SU-DHL-6 (cell line): ENCODE results near the gene RGS17.

Experiments used
- H2AFZ ChIP-seq: fragments of 200-600 bp; sonication (generic); 2 replicates; pipeline ENCODE4 v1.6.1; 2014; ENCODE audit warnings: low read depth, mild to moderate bottlenecking, moderate library complexity, mixed read lengths, antibody characterized with exemption, low read length; ENCODE audit not compliant: severe bottlenecking
- H3F3A ChIP-seq: fragments of 200-600 bp; shearing (Covaris generic); 2 replicates; pipeline ENCODE4 v1.6.0; 2016; ENCODE audit warnings: antibody characterized with exemption, mild to moderate bottlenecking; ENCODE audit not compliant: insufficient read depth
- H3K27ac ChIP-seq: fragments of 200-600 bp; sonication (generic); 2 replicates; pipeline ENCODE4 v1.5.1; 2016; ENCODE audit warnings: low read depth, mild to moderate bottlenecking, low read length, moderate library complexity, mixed read lengths
- H3K27me3 ChIP-seq: fragments of 200-600 bp; sonication (generic), shearing (Covaris generic); 2 replicates; pipeline ENCODE4 v1.6.0; 2014; ENCODE audit warnings: mild to moderate bottlenecking, low read length
- H3K36me3 ChIP-seq: fragments of 200-600 bp; sonication (generic); 2 replicates; pipeline ENCODE4 v1.6.1; 2014; ENCODE audit warnings: mild to moderate bottlenecking, low read length, mixed read lengths
- H3K4me2 ChIP-seq: fragments of 300-600, 200-600 bp; shearing (Covaris generic), sonication (generic); 2 replicates; pipeline ENCODE4 v1.6.0; 2014; ENCODE audit warnings: low read length, low read depth, mild to moderate bottlenecking; ENCODE audit not compliant: poor library complexity, severe bottlenecking
- H3K4me3 ChIP-seq: fragments of 200-600 bp; sonication (generic); 2 replicates; pipeline ENCODE4 v1.5.1; 2014; ENCODE audit warnings: antibody characterized with exemption, low read length, mild to moderate bottlenecking, mixed read lengths; ENCODE audit not compliant: insufficient read depth, poor library complexity, severe bottlenecking
- H3K79me2 ChIP-seq: fragments of 200-600 bp; sonication (generic); 2 replicates; pipeline ENCODE4 v1.6.1; 2014; ENCODE audit warnings: mild to moderate bottlenecking, low read length, moderate library complexity; ENCODE audit not compliant: insufficient read depth
- H3K9ac ChIP-seq: fragments of 200-600 bp; sonication (generic); 2 replicates; pipeline ENCODE4 v1.7.0; 2014; ENCODE audit warnings: mild to moderate bottlenecking, low read length
- H3K9me2 ChIP-seq: fragments of 200-600 bp; sonication (generic); replicated peaks from 2 replicates; pipeline ENCODE4 v1.6.1; 2014; ENCODE audit warnings: low read length; ENCODE audit not compliant: insufficient read depth
- H3K9me3 ChIP-seq: fragments of 200-600 bp; sonication (generic); 2 replicates; pipeline ENCODE4 v1.6.1; 2014; ENCODE audit warnings: low read length, mixed read lengths; ENCODE audit not compliant: insufficient read depth
- H4K20me1 ChIP-seq: fragments of 200-600 bp; sonication (generic); 2 replicates; pipeline ENCODE4 v1.6.1; 2014; ENCODE audit warnings: low read depth, mild to moderate bottlenecking, antibody characterized with exemption, low read length, moderate library complexity, mixed read lengths
- EZH2phosphoT487 ChIP-seq: fragments of 200-600 bp; sonication (generic), shearing (Covaris generic); conservative IDR thresholded peaks from 2 replicates; pipeline ENCODE4 v1.6.1; 2018; ENCODE audit warnings: mild to moderate bottlenecking, antibody characterized with exemption, low read length, moderate library complexity, mixed read lengths
- TF ChIP-seq, protein P1 (sequence below): fragments of 200-600 bp; sonication (generic); IDR thresholded peaks from one replicate; pipeline ENCODE4 v1.5.1; 2017; ENCODE audit warnings: antibody characterized with exemption, mild to moderate bottlenecking, low read length, moderate library complexity; ENCODE audit not compliant: insufficient read depth, poor library complexity, severe bottlenecking

The RGS17 gene

DNA sequence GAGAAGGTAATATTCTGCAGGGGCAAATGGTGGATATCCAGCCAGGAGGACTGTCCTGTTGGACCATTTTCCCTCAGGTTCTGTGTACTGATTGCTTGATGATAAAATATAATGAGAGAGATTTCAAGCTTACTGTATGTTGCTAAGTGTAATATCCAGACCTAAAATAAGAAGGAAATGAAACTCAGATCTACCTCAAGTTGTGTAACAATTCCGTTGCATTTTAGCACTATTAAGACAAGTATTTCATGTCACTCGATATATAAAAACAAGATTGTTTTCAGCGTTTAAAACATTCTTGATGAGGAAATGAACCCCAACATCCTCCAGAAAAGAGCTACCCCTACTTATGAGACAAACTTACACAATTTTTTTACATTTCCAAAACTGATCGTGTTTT lies 57.2 kb downstream of the RGS17 start:
- TF ChIP-seq, protein P1, sequence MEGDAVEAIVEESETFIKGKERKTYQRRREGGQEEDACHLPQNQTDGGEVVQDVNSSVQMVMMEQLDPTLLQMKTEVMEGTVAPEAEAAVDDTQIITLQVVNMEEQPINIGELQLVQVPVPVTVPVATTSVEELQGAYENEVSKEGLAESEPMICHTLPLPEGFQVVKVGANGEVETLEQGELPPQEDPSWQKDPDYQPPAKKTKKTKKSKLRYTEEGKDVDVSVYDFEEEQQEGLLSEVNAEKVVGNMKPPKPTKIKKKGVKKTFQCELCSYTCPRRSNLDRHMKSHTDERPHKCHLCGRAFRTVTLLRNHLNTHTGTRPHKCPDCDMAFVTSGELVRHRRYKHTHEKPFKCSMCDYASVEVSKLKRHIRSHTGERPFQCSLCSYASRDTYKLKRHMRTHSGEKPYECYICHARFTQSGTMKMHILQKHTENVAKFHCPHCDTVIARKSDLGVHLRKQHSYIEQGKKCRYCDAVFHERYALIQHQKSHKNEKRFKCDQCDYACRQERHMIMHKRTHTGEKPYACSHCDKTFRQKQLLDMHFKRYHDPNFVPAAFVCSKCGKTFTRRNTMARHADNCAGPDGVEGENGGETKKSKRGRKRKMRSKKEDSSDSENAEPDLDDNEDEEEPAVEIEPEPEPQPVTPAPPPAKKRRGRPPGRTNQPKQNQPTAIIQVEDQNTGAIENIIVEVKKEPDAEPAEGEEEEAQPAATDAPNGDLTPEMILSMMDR = no peak
- no peak for TF ChIP-seq EZH2phosphoT487
- no peak overlapping the region for H3K27ac ChIP-seq
- H3K9me2 ChIP-seq = no peaks in the 10 kb centered on the region
- H3K9ac ChIP-seq = no peak overlapping the region
- no peak overlapping the region for H3K4me3 ChIP-seq
- H3K9me3 ChIP-seq = no peaks in the 10 kb centered on the region
- no peaks in the 10 kb centered on the region for H3K36me3 ChIP-seq
- no peaks in the 10 kb centered on the region for H3K79me2 ChIP-seq
- H2AFZ ChIP-seq = no peak overlapping the region
- H3K27me3 ChIP-seq = no peaks in the 10 kb centered on the region
- H3F3A ChIP-seq = no peaks in the 10 kb centered on the region
- H4K20me1 ChIP-seq = no peaks in the 10 kb centered on the region
- no peak overlapping the region for H3K4me2 ChIP-seq

DNA sequence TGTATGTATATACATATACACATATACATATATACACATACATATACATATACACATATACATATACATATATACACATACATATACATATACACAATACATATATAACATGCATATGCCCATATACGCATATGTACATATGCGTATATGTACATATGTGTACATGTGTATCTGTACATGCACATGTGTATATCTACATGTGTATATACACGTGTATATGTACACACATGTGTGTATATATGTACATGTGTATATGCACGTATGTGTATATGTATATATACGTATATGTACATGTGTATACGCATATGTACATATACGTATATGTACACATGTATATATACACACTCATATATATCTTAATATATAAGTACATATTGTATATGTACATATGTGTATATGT lies 60.3 kb downstream of the RGS17 start:
- Histone ChIP-seq H3F3A (no peaks in the 10 kb centered on the region), H3K9ac (no peak overlapping the region), H3K27me3 (no peaks in the 10 kb centered on the region), H3K27ac (no peak overlapping the region), H3K4me3 (no peak overlapping the region), H3K79me2 (no peaks in the 10 kb centered on the region), H2AFZ (no peak overlapping the region), H3K9me3 (no peaks in the 10 kb centered on the region), H3K9me2 (no peaks in the 10 kb centered on the region), H3K4me2 (no peak overlapping the region), H4K20me1 (no peaks in the 10 kb centered on the region), H3K36me3 (no peaks in the 10 kb centered on the region)
- TF ChIP-seq, protein P1 = no peak
- no peak for TF ChIP-seq EZH2phosphoT487

- no peak for TF ChIP-seq EZH2phosphoT487
- TF ChIP-seq, protein P1 = no peak
- no peaks in the 10 kb centered on the region for H3K9me2 ChIP-seq
- H3F3A ChIP-seq = no peaks in the 10 kb centered on the region
- no peaks in the 10 kb centered on the region for H3K9me3 ChIP-seq
- H3K4me2 ChIP-seq = no peak overlapping the region
- no peaks in the 10 kb centered on the region for H3K36me3 ChIP-seq
- no peaks in the 10 kb centered on the region for H3K79me2 ChIP-seq
- no peaks in the 10 kb centered on the region for H3K27me3 ChIP-seq
- no peaks in the 10 kb centered on the region for H4K20me1 ChIP-seq
- no peak overlapping the region for H3K27ac ChIP-seq
- H2AFZ ChIP-seq = no peak overlapping the region
- H3K4me3 ChIP-seq = no peak overlapping the region
- no peak overlapping the region for H3K9ac ChIP-seq
Observed at GRCh38 chr6:153069897-153070296, 61.2 kb downstream of the RGS17 start.

- Histone ChIP-seq H3K27me3 (no peaks in the 10 kb centered on the region), H3F3A (no peaks in the 10 kb centered on the region), H3K27ac (no peak overlapping the region), H2AFZ (no peak overlapping the region), H3K9me3 (no peaks in the 10 kb centered on the region), H3K4me3 (no peak overlapping the region), H4K20me1 (no peaks in the 10 kb centered on the region), H3K79me2 (no peaks in the 10 kb centered on the region), H3K9ac (no peak overlapping the region), H3K4me2 (no peak overlapping the region), H3K9me2 (no peaks in the 10 kb centered on the region), H3K36me3 (no peaks in the 10 kb centered on the region)
- TF ChIP-seq EZH2phosphoT487 = no peak
- TF ChIP-seq, protein P1 = no peak
Observed at GRCh38 chr6:153065222-153065621, 65.9 kb downstream of the RGS17 start.
